ENCODE measurements around the gene KCNA2.
A peak's percentile ranks its signal among the peaks of the same experiment; 100 is the strongest.

Gene KCNA2

DNA sequence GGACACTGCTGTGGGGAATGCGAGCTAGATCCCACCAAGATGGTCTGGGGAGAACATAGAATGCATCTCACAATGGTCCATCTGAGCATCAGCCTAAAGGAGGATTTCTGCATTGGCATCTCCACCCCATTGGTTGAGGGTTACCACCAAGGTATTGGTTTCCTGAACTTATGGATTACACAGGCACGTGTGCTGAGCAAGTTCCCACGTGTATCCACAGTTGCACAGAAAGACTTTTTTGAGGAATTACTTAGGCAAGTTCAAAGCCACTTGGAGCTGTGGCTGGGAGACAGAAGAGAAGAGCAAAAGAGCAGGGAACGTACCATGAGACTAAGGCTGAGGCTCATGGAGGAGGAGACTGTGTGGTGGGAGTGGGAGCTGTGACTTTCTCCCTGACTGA, 43.1 kb downstream of the KCNA2 start:
- TF ChIP-seq, protein P1, sequence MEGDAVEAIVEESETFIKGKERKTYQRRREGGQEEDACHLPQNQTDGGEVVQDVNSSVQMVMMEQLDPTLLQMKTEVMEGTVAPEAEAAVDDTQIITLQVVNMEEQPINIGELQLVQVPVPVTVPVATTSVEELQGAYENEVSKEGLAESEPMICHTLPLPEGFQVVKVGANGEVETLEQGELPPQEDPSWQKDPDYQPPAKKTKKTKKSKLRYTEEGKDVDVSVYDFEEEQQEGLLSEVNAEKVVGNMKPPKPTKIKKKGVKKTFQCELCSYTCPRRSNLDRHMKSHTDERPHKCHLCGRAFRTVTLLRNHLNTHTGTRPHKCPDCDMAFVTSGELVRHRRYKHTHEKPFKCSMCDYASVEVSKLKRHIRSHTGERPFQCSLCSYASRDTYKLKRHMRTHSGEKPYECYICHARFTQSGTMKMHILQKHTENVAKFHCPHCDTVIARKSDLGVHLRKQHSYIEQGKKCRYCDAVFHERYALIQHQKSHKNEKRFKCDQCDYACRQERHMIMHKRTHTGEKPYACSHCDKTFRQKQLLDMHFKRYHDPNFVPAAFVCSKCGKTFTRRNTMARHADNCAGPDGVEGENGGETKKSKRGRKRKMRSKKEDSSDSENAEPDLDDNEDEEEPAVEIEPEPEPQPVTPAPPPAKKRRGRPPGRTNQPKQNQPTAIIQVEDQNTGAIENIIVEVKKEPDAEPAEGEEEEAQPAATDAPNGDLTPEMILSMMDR (IDR thresholded peaks at IDR 0.05; ENCODE audit: low read length, missing control alignments) = no peak
- H3K4me3 ChIP-seq (replicated peaks; ENCODE audit: low read depth, low read length) = no peak overlapping the region
- no peak for DNase-seq (ENCODE audit: low read depth)

DNA sequence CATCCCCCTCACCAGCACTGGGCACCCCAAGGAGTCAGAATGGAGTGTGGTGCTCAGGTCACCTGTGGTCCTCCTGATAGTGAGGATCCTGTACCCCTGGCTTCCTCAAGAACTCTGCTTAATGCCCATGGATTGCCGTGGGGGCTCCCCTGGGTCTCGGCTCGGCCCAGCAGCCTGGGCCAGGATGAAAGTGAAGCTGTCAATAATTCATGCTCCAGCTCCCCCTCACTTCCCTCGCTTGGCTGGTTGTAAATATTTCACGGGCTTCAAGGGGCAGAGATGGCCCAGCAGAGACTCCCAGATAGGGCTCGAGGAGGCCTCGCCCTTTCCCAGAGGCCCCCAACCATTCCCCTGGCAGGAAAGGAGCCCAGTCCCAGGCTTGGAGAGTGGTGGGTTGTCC, 44.6 kb downstream of the KCNA2 start:
- TF ChIP-seq, protein P1 (IDR thresholded peaks at IDR 0.05; ENCODE audit: low read length, missing control alignments) = no peak
- no peak overlapping the region for H3K4me3 ChIP-seq (replicated peaks; ENCODE audit: low read depth, low read length)
- DNase-seq (ENCODE audit: low read depth) = no peak

DNA sequence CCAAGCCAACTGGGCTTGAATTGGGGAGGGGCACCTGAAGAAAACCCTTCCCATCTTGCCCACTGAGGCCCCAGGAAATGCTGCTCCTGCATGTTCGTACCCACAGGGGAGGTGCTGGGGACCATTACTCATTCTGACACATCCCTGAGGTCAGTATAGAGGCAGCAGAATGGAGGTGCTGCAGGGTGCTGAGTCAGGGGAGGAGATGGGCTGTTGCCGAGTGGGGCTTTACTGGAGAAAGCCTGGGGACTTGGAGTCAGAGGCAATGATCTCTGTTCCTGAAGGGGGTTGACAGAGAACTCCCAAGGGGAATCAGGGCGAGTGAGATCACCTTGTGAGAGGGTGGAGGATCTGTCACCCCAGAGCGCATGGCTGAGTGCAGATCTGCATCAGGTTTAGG, 47.0 kb downstream of the KCNA2 start:
- no peak for DNase-seq (ENCODE audit: low read depth)
- TF ChIP-seq, protein P1 (IDR thresholded peaks at IDR 0.05; ENCODE audit: low read length, missing control alignments) = no peak
- H3K4me3 ChIP-seq (replicated peaks; ENCODE audit: low read depth, low read length) = no peak overlapping the region

DNA sequence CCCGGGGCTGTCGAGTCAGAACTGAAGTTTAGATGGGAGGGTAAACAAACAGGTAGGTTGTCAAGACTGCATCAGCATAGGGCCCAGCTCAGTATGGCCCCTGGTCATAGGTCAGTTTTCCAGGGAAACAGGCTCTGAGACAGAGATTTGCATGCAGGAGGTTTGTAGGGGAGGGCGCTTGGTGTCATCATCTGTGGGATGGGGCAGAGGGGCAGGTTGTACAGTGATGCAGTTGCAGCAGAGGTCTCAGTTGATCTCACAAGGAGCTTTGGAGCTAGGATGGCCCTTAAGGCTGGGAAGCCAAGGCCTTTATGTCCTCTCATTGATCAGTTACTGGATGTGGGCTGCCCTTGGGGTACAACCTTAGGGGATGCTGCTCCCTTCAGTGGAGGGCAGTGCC, 48.7 kb downstream of the KCNA2 start:
- H3K4me3 ChIP-seq (replicated peaks; ENCODE audit: low read depth, low read length) = no peak overlapping the region
- TF ChIP-seq, protein P1 (IDR thresholded peaks at IDR 0.05; ENCODE audit: low read length, missing control alignments) = no peak
- no peak for DNase-seq (ENCODE audit: low read depth)

DNA sequence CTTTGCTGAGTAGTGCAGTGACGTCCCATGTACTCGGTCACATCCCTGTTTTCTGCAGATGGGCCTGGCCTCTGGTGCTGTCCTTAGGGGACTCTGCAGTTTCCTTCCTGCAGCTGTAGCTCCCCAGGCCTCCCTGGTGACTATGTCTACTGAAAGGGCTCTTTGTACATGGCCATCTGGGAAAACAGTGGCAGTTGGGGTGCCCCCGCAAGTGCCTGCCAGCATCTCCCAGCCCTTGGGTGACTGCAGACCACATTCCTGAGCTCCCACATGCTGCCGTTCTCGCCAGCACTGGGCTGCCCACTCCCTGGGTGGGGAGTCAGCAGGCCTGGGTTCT, 49.7 kb downstream of the KCNA2 start:
- no peak for DNase-seq (ENCODE audit: low read depth)
- H3K4me3 ChIP-seq (replicated peaks; ENCODE audit: low read depth, low read length) = no peak overlapping the region
- TF ChIP-seq, protein P1 (IDR thresholded peaks at IDR 0.05; ENCODE audit: low read length, missing control alignments) = no peak

DNA sequence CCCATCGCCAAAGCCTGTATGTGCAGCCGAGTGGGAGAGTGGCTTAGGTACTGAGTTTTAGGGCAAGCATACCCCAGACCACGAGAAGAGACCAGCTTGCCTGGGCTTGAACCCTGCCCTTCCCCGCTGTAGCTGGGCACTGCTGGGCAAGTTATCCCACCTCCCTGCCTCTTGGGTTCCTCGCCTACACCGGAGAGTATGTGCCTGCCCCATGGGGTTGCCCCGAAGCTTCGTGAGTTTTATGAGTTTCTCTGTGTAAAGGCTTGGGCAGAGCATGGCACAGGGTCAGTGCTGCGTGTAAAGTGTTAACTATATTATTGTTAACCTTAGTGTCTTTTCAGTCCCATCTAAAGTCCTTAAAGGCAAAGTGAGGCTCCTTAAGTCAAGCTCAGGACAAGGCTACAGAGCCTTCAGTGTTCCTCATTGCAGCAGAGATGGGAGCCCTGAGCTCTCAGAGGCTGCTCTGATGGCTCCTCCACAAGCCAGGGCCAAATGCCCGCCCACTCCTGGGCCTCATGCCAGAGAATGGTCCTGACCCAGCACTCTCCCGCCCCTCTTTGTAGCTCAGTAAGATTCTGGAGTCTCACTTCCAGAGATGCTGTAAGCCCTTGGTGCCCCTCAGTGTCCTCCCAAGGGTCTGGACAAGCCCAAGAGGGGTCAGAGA, 50.2 kb downstream of the KCNA2 start:
- H3K4me3 ChIP-seq (replicated peaks; ENCODE audit: low read depth, low read length) = no peak overlapping the region
- TF ChIP-seq, protein P1 (IDR thresholded peaks at IDR 0.05; ENCODE audit: low read length, missing control alignments) = no peak
- peak; percentile 8 for DNase-seq (ENCODE audit: low read depth)
